GM21723 (cell line): ENCODE measurements around the gene CD8B.
"Not testable (repeated sequence)": the region's sequence is repeated elsewhere in the genome, so short reads cannot be mapped to it uniquely, and the experiment has no call there.

Source experiments
- ATAC-seq: cut with Tn5 transposase; IDR thresholded peaks from one replicate; pipeline ENCODE4 v1.9.1; 2021; ENCODE audit warnings: mild to moderate bottlenecking, moderate library complexity; ENCODE audit not compliant: unreplicated experiment

The CD8B gene

GRCh38 chr2:86836915-86837695 is 24.6 kb downstream of the CD8B start:
- not testable (repeated sequence) for ATAC-seq

- not testable (repeated sequence) for ATAC-seq
These were observed 26.2 kb downstream of the CD8B start for GRCh38 chr2:86835548-86835889.

DNA sequence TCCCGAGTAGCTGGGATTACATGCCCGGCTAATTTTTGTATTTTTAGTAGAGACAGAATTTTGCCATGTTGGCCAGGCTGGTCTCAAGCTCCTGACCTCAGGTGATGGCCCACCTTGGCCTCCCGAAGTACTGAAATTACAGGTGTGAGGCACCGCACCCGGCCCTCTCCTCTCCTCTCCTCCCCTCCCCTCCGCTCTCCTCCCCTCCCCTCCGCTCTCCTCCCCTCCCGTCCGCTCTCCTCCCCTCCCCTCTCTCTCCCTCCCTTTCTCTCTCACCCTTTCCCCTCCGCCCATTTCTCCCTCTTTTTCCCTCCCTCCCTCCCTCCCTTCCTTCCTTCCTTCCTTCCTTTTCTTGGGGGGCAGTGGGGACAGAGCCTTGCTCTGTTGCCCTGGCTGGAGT is 28.4 kb downstream of the CD8B start:
- no peak for ATAC-seq

- no peak for ATAC-seq
These were observed 29.2 kb downstream of the CD8B start for GRCh38 chr2:86832334-86833096.

DNA sequence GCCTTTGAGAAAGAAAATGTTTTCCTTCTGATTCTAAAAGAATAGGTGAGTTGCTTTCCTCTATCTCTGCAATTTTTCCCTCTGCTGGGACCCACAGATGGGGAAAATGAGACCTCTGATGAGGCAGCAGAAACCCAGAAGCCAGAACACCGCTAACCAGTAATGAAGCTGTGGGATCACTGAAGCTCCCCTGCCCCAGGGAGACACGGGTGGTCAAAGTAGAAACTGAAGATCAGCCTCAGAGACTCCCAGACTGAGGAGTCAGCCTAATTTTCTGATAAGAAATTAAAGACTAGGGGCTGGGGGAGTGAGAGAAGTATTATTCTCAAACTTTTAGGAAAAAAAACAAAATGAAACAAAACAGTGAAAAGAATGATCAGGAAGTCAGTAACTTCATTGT is 30.1 kb downstream of the CD8B start:
- ATAC-seq = no peak

GRCh38 chr2:86826951-86827350 is 34.7 kb downstream of the CD8B start:
- ATAC-seq = no peak

- no peak for ATAC-seq
These were observed 35.8 kb downstream of the CD8B start for GRCh38 chr2:86825693-86826381.

GRCh38 chr2:86825036-86825692 is 36.5 kb downstream of the CD8B start:
- no peak for ATAC-seq

- ATAC-seq = no peak
These were observed 38.9 kb downstream of the CD8B start for GRCh38 chr2:86822668-86823345.

GRCh38 chr2:86821842-86822241 is 39.8 kb downstream of the CD8B start:
- no peak for ATAC-seq

DNA sequence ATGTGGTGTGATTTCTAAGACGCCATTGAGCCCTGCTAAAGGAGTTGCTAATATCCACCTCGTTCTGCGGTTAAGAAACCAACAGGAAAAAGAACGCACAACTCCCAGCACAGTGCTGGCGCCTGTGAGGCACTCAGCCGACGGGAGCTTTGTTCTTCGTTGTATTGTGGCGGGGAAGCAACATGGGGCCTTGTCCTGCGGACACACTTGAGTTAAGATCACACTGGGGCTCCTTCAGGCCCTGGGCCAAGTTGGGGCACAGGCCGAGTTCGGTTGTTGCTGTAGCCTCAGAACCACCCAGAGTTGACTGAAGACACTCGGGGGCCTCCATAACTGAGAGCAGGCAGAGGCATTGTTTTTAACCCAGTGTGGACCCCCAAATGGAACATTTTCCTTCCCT is 40.4 kb downstream of the CD8B start:
- ATAC-seq = no peak

- ATAC-seq = no peak
These were observed 42.7 kb downstream of the CD8B start for GRCh38 chr2:86818957-86819356.

- no peak for ATAC-seq
These were observed 43.4 kb downstream of the CD8B start for GRCh38 chr2:86818114-86818801.

DNA sequence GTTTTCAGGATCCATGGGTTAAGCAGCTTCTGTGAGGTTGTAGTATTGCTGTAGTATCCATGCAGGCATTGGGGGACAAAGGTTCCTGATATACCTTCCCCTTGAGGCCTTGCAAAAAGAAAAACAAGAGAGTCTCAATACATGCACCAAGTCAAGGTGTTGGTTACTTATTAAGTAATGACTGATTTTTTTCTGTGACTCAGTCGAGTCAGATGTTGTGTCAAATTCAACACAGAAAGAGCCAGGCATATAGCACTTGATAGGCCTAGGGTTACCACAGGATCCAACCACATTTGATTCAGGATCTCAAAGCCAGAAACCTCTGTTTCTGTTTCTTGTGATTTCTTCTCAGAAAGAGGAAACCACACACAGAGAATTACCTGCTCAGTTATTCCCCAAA is 46.1 kb downstream of the CD8B start:
- ATAC-seq = no peak

- no peak for ATAC-seq
These were observed 52.1 kb downstream of the CD8B start for GRCh38 chr2:86809481-86810121.

- ATAC-seq = peak; percentile 98
These were observed 53.1 kb downstream of the CD8B start for GRCh38 chr2:86808315-86809161.

GRCh38 chr2:86807468-86808275 is 54.0 kb downstream of the CD8B start:
- no peak for ATAC-seq

DNA sequence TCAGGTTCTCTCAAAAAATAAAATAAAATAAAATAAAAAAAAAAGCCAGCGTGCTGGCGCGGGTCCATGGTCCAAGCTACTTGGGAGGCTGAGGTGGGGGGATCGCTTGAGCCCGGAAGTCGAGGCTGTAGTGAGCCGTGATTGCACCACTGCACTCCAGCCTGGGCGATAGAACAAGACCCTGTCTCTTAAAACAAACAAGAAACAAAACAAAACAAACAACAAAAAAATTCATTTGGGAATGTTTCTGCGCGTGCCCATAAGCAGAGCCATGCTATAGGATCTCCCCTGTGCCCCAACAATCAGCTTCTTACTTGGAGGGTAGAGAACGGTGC is 54.6 kb downstream of the CD8B start:
- no peak for ATAC-seq
